Stimulated activated CD4-positive, alpha-beta T cell treated with anti-CD3 and anti-CD28 coated beads, Interleukin-15, amount 100 ng/mL, for 24 hours (primary cell): ENCODE measurements around the gene UVSSA.

Source experiments
- DNase-seq: peaks from one replicate; pipeline ENCODE4 v3.0.0-alpha.2; 2020

The UVSSA gene

DNA sequence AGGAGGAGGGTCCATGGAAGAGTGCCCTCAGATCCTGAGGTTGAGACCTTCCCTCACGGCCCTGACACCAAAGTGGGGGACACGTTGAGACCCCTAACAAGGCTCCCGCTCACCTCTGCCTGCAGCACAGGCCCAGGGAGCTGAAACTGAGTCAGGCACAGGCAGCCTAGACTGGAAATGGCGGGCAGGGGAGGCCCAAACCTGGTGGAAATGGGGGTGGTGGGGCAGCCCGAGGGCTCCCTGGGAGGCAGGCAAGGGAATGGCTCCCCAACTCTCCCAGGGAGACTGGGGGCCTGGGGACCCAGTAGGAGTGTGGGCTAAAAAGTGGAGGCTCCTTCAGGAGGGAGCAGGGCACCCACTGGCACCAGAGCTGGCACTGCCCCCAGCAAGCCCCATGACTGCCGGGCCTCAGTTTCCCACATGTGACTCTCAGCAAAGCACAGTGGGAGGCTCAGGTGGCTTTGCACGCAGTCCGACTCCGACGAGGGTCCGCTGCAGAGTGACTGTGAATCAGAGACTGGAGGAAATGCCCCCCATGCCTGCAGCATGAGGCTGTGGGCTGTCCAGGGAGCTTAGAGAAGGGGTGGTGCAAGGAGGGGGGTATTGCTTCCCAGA is 53.3 kb downstream of the UVSSA start:
- DNase-seq = no peak

DNA sequence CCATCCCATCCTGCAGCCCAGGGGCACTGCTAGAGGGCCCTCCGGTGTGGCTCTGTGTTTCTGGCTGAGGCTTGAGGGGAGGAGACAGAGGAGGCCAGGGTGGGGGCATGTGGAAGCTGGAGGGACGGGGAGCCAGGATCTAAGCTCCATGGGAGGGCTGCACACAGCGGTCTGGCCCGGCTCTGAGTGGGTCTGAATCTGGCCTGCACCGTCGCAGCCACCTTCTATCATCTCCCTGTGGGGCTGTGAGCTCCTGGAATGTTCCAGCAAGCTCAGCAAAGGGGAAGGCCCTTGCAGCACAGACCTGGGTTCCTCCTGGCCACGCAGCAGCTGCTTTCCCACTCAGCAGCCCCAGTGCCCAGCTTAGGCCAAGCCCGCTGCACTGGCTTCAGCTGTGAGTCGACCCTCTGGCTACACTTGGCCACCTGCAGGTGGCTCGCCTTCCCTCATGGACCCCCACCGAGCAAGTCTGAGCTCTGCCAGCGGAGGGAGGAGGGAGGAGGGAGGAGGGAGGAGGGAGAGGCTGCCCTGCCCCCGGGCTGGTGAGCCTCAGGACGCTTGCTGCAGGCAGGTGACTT is 53.9 kb downstream of the UVSSA start:
- no peak for DNase-seq

DNA sequence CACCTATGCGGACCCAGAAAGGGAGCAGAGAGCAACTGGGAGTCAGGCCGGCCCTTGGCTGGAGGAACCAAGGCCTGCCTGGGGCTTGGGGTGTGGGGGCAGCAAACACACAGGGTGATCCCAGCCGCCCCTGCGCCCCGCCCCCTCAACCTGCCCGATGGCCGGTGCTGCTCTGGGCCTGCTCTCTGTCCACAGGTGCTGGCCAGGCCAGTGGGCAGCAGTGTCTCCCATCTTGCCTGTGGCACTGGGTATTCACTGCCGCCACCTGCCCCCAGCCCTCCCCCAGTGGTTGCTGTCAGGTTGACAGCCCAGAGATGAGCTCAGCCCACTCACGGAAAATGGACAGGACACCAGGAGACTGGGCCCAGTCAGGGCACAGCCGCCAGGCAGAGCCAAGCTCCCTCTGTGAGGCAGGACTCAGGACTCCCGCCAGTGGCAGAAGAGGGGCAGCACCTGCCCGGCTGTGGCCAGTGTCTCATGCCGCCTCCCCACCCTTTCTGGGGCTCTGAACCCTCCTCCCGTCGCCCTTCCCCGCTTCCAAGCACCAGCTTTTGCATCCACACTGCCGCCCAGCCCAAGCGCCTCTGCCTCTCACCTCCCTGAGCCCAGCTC is 54.5 kb downstream of the UVSSA start:
- DNase-seq = no peak

DNA sequence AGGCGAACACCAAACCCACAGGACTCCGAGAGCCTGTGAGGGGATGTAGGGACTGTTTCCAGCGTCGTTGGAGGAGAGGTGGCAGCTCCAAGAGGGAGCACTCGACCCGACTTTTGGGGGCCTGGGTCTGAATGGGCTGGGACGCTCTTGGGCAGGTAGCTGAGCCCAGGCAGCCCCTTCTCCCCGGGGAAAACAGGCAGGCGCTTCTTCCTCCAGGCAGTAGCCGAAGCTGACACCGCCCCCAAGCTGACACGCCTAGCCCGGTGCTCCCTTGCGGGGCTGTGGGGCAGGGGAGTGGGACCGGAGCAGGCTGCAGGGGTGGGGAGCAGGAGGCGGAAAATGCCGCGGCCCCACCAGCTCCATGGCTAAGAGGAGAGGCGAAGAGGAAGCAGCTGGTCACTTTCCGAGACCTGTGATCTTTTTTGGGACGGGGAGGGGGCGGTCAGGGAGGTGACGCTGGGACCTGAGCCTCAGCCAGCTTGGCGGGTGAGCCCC is 55.1 kb downstream of the UVSSA start:
- no peak for DNase-seq

DNA sequence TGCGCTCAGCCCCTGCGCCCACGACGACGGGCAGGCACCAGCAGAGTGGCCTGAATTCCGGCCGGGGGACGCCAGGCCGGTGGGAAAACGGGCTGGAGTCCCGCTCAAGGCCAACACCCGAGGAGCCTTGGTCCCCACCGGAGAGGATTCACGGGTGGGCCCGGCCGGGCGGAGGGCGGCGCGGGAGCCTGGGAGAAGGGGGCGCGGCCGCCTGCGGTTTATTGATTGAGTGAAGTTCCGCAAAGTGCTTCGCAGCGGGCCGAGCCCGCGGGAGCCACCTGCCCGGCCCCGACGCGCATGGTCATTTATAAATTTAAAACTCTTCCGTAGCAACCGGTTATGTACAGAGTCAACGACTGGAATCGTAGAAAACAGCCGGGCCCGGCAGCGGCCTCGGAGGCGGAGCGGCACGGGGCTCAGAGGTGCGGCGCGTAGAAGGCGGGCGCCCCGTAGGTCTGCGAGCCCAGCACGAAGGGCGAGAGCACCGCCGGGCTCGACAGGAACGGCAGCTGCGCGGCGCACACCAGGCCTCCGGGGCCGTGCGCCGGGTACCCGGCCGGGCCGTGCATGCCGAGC is 55.6 kb downstream of the UVSSA start:
- DNase-seq = no peak

DNA sequence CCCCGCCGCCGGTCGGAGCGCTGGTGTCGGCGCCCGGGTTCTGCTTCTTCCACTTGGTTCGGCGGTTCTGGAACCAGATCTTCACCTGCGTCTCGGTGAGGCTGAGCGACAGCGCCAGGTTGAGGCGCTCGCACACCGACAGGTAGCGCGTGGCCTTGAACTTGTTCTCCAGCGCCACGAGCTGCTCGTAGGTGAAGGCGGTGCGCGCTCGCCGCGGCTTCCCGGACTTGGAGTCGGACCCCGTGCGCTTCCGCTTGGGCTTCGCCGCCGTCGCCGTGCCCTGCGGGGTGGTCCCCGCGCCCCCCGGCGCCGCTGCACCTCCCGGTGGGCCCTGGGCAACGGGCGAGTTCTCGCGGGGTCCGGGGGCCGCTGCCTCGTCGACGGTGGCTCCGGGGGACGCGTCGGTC is 56.2 kb downstream of the UVSSA start:
- no peak for DNase-seq

DNA sequence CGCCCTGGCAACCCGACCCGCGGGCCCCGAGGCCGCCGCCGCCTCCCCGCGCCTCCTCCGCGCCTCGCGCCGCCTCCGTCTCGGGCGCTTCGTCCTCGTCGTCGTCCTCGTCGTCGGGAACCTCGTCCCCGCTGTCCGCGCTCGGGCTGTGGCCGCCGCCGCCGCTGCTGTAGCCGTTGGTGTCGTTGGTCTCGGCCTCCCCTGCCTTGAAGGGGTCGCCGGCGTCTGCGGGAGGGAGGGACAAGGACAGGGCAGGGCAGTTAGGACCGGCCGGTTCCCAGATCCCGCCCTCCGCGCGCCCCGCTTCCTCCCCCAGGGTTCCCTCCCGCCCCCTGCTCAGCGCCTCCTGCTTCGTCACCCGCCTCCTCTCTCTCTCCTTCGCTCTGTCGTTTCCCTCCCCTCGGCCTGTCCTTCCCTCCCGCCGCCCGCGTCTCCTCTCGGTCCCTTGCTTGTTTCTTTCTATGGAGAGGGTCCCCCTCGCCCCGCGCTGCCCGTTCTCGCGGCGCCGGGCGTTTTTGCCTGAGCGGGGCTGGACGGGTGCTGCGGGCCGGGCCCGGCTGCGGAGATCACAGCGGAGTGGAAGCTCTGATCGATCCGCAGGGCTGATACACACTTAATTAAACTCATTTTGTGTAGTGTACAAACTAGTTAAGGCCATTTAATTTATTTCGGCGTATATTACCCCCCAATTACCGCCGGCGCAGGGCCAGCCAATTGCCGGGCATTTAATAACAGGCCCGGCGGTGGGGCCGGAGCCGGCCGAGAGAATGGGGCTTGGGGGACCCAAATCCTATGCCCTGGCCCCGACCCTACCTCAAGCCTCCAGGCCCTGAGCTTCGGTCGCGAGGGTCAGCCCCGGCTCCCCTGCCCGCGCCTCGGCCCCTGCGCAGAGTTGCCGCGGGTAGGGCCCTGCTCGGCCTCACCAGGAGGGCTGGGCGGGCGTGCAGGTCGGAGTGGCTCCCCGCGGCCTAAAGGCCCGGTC is 56.9 kb downstream of the UVSSA start:
- no peak for DNase-seq

DNA sequence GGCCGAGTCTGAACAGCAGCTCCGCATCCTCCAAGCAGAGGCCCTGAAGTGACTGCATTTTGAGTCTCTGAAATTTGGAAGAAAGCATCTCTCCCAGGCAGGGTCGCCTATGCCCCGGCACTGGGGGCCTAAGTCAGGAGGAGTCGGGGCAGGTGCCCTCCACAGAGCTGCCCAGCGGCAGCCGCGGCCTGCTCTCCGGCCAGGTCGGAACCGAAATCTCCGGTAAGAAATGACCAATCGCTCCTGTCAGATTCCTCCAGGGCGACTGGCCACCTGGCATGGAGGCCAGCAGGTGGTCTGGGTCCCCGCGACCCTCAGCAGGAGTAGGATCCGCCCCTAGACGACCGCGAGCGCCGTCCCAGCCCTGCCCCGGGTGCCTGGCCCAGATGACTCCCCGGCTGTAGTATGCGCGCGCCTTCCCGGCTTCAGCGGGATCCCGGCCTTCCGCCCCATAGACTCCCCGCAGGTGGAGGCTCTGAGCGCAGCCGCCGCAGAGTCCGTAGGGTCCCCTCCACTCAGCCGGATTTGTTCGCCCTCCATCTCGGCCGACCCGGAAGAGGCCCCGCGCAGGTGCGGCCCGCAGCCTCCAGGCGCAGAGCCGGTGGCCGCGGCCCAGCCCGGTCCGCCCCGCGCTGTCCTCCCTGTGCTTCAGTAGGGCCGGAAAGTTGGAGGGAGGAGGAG is 57.7 kb downstream of the UVSSA start:
- no peak for DNase-seq

DNA sequence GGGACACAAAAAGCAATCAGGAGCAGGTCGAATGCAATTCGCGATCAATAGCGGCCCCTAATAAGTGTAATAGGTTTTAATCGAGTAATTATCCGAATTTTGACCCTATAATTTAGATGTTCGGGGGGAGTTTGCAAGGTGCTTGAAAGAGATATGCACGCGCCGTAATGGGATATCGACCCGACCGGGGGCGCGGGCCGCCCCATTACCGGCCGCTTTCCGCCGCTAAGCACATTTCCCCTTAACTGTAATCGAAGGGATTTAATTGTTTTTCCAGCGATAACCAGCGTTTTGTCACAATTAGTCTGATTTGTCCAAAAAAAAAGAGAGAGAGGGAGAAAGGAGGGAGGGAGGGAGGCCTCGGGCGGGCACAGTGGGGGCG is 58.2 kb downstream of the UVSSA start:
- no peak for DNase-seq

DNA sequence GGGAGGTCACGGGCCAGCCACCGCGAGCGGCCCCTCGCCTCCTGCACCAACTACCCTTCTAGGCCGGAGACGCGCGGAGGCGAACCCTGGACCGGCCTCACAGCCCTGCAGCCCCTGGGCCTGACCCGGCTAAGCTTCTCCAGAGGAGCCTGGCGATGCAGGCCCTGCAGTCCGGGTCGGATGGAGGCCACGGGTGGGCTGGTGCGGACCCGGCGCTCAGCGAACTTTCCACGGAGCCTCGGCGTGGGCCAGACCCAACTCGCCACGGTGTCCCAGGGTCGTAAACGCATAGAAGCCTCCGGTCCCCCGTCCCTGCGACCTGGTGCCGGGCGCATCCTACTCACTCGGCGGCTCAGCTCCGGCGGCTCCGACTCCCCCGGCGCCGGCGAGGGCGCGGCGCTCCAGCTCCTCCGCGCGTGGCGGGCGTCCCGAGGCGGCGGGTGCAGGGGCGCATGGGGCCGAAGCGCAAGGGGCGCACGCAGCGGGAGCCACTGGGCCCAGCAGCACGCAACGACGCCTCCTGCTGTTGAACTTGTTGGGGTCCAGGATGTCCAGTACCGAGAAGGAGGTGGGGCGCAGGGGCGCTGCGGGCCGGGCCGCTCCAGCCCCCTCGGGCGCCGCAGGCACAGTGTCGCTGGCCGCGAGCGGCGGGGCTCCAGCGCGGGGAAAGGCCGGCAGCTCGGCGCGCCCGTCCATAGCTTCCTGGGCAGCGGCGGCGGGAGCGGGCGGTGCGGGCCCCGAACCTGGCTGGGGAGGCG is 58.8 kb downstream of the UVSSA start:
- DNase-seq = no peak

DNA sequence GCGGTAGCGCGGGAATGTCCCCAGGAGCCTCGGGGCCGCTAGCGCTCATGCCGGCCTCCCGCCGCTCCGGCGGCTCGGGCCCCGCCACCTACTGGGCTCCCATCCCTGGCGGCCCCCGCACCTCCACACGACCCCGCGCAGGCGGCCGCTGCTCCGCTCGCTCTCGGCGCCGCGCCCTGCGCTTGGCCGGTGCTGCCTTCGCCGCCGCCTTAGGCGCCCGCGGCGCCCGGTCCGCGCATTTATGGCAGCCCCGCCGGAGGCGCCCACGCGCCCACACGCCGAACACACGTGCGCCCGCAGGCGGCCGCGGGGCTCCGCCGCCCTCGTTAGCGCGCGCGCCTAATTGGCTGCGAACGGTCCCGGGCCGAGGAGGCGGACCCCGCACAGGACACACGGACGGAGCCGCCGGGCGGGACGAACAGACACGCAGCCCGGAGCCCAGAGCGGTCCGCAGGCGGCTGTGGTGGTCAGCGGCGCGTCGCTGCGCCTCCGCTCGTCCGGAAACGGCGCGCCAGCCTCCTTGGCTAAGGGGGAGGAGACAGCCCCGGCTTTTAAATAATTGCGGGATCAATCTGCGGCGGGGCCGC is 59.5 kb downstream of the UVSSA start, which contains the start of gene NKX1-1:
Gene NKX1-1 (minus strand): TSS at position 49 of the 587 bp plus-strand sequence. CDS start 0 bp downstream, at position 49.
- no peak for DNase-seq

DNA sequence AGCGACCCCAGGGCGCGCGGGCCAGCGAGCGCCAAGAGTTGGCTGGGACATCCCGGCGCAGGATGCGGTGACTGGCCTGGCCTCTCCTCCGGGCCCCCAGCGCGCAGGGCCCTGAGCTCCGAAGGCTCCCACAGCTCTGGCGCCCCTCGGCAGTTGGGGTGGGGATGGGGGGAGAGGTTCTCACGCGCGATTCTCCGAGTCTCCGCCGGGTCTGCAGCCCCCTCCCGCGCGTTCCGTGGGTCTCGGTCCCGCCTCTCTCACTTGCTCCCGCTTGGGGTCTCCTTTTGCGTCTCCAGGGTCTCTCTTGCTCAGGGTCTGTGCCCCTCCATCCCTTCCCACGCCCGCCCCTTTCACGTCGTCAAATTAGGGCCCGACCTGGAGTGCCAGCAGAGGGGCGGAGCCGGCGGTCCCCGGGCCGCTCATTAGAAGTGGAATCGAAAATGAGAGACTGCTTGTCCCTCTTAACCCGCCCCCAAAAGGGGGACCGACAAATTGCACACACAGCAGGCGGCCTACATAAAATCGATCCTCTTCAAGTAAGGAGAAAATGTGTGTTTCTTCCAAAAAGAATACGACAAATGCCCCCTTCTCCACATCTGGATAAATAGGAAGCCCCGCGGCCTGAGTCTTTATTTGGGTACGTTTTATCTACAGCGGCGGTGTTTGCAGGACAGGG is 60.1 kb downstream of the UVSSA start:
- no peak for DNase-seq

DNA sequence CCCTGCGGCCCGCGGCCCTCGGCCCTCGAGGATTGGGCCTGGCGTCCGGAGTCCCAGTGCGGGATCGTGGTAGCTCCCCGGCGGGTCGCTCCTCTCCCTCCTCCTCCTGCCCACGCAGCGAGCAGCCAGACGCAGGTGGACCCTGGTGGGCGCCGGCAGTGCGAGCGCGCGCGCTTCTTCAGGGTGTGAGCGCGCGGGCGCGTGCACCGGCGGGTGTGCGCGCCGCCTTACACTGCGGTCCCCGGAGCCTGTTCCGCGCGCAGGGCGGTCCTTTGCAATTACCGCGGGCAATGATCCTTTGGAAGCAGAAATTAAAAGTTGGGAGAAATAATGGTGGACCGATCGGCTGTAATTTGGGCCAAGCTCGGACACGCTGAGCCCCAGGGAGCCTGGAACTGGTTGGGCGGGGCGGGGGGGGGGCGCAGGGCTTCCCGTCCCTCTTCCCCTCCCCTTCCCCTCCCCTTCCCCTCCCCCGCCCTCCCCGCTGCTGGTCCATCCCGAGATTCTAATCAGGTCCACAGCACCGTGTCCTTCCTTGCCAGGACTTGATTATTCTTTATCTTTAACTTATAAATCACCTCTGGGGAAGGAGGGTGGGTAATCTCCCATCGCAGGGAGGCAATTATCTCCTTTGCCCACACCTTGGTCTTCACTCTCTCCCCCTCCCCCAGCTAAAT is 60.8 kb downstream of the UVSSA start:
- DNase-seq = no peak

DNA sequence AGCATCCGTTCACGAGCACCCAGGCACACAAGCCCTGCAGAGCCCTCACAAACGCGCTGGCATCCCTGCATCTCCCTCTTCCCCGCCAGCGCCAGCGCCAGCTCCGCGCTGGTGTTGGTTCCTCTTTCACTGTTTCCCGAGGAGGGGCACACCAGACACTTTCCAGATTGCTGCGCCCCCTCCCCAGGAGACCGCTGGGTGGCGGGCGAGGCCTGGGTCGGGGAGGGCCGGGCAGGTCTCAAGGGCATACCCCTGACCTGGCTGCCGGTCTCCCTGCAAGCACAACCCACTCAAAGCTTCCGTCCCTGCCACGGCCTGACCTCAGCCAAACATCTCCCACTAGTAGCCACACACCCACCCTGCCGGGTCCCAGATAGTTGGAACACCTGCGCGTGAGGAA is 61.4 kb downstream of the UVSSA start:
- no peak for DNase-seq

DNA sequence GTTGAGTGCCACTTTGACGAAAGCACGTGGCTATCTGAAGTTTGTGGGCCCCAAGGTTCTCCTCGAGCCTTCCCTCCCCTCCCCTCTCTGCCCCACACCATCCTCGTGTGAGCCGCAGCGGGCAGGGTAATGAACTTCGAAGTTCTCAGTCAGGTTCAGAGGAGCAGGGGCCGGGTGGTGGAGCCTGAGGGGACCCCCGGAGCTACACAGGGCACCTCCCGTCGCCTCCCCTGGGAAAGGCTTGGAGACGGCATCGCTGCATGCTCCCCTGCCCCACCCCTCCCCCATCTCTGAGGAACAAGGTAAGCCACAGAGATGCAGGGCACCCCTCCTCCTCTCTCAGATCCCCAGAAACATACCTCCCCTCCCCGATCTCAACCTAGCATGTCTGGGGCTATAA is 62.1 kb downstream of the UVSSA start:
- no peak for DNase-seq

DNA sequence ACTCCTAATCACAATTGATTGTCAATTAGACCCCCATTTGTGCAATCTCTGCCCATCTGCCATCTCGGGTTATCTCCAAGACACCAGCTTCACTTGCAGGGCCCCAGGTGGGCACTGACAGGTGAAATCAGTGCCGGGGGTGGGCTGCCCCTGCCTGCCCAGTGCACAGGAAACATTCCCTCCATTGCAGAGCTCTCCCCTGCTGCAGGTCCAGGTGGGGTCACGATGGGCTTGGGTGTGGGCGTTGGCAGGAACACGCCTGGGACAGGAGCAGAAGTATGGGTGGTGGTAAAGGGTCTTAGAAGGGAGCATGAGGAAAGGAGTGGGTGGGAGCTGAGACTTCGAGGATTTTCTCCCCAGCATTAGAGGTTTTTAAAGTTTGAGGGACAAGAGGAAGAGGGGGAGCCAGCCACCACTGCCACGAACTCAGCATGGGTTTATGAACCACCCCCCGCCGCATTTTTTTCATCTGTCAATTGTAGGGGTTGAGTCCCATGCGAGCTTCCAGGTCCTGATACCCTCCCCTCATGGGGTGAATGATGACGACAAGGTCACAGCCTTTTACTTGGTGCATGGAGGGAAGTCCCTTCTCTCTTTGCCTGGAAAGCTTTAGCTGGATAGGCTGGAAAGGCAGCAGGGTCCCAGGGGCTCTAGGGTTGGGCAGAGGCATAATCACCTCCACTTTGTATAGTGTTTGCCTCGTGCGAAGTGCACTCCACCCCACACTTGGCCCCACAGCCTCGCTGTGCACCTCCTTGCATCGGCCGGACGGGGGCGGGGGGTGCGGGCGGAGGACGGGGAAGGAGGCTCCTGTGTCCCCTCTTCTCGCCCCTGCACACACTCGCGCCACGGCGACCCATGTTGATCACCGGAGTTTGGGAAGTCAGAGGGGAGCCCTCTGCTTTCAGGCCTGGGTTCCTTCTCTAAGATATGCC is 62.8 kb downstream of the UVSSA start:
- no peak for DNase-seq

DNA sequence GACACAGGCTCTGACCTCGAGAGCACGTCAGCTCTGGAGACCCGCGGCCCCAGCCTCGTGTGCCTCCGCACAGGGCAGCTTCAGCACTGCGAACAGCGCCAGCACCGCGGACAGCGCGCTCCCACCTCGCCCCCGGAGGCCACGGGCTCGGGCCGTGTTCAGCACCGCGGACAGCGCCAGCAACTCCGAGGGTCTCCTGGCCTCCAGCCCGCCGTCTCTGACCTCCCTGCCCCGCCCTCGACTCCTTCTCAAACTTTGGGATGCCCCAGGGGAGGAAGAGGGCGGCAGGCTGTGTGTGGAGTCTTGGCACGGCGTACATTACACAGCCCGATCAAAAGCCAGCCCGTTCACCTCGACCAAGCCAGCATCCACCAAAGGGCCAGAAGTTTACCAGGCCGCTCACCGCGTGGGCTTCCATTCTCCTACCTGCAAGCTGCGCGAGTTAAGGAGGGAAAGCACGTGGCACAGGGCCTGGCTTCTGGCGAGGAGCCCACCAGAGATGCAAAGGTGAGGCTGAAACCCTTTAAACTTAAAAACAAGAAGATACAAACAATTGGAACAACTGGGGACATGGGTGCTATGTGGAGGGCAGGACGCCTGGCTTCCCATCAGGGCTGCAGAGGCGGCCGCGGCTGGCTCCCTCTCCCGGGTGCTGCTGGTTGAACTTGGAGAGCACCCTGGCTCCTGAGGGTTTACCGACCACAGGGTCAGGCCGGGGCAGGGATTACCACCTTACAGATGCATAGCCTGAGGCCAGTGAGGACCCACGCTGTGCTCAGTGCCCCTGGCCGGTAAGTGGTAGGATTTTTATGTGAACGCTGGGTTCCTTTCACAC is 63.7 kb downstream of the UVSSA start:
- peak; percentile 56 for DNase-seq
